ENCODE measurements around the gene CCL16.

The CCL16 gene

DNA sequence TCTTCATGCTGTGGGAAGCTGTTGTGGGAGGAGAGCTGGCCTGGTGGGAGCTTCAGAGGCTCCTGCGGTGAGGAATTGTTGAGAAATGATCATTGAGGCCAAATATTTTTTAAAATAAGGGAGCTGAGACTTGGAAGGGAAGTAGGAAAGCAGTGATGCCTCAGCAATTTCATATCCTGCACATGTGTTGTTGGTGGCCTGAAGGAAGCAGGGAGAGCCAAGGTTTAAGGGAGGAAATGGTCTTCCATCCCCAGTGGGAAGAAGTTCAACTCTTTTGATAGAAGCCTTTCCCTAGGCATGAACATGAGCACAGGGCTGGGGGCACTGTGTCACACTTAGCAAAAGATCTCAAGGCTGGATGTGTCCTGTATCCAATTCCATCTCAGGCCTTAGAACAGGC, 5.3 kb upstream of the CCL16 start, which contains the start of gene CCL14:
CCL14 (minus strand) TSS at position 87 of the 400 bp plus-strand sequence; CDS start at position 7, 80 bp downstream.
- TF ChIP-seq, protein P1, sequence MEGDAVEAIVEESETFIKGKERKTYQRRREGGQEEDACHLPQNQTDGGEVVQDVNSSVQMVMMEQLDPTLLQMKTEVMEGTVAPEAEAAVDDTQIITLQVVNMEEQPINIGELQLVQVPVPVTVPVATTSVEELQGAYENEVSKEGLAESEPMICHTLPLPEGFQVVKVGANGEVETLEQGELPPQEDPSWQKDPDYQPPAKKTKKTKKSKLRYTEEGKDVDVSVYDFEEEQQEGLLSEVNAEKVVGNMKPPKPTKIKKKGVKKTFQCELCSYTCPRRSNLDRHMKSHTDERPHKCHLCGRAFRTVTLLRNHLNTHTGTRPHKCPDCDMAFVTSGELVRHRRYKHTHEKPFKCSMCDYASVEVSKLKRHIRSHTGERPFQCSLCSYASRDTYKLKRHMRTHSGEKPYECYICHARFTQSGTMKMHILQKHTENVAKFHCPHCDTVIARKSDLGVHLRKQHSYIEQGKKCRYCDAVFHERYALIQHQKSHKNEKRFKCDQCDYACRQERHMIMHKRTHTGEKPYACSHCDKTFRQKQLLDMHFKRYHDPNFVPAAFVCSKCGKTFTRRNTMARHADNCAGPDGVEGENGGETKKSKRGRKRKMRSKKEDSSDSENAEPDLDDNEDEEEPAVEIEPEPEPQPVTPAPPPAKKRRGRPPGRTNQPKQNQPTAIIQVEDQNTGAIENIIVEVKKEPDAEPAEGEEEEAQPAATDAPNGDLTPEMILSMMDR (IDR thresholded peaks at IDR 0.05; ENCODE audit: insufficient read depth, missing control alignments) = no peak
- DNase-seq (ENCODE audit: insufficient read length, low spot score) (no peak), FAIRE-seq (no peak)

- TF ChIP-seq, protein P1 (IDR thresholded peaks at IDR 0.05; ENCODE audit: insufficient read depth, missing control alignments) = no peak
- no peak for FAIRE-seq
- no peak for DNase-seq (ENCODE audit: insufficient read length, low spot score)
These were observed 2.8 kb upstream of the CCL16 start for GRCh38 chr17:35984140-35984539.

GRCh38 chr17:35982409-35983191, 1.3 kb upstream of the CCL16 start:
- no peak for FAIRE-seq
- no peak for DNase-seq (ENCODE audit: insufficient read length, low spot score)
- TF ChIP-seq, protein P1 (IDR thresholded peaks at IDR 0.05; ENCODE audit: insufficient read depth, missing control alignments) = no peak

- DNase-seq (ENCODE audit: insufficient read length, low spot score) = no peak
- FAIRE-seq = no peak
These were observed 622 bp upstream of the CCL16 start for GRCh38 chr17:35981908-35982330.

GRCh38 chr17:35978346-35978745, 3.0 kb downstream of the CCL16 start:
- DNase-seq (ENCODE audit: insufficient read length, low spot score) = no peak
- TF ChIP-seq, protein P1 (IDR thresholded peaks at IDR 0.05; ENCODE audit: insufficient read depth, missing control alignments) = no peak
- FAIRE-seq = no peak

More at GRCh38 chr17:35981908-35982330, 622 bp upstream of the CCL16 start:
- TF ChIP-seq, protein P1 (IDR thresholded peaks at IDR 0.05; ENCODE audit: insufficient read depth, missing control alignments) = peak; percentile 25

- DNase-seq (ENCODE audit: insufficient read length, low spot score) (no peak), FAIRE-seq (no peak)
- TF ChIP-seq, protein P1 (IDR thresholded peaks at IDR 0.05; ENCODE audit: insufficient read depth, missing control alignments) = no peak
These were observed 3.8 kb downstream of the CCL16 start for GRCh38 chr17:35977509-35977908.
